Inflammatory macrophage treated with lipopolysaccharide for 4 hours (primary cell): Measurements from ENCODE around the gene MCMBP.
A peak's percentile ranks its signal among the peaks of the same experiment; 100 is the strongest.
"Not testable (repeated sequence)": the region's sequence is repeated elsewhere in the genome, so short reads cannot be mapped to it uniquely, and the experiment has no call there.

ENCODE experiments used
- DNase-seq: peaks from one replicate; pipeline ENCODE4 v3.0.0-alpha.2; 2020

Gene MCMBP

DNA sequence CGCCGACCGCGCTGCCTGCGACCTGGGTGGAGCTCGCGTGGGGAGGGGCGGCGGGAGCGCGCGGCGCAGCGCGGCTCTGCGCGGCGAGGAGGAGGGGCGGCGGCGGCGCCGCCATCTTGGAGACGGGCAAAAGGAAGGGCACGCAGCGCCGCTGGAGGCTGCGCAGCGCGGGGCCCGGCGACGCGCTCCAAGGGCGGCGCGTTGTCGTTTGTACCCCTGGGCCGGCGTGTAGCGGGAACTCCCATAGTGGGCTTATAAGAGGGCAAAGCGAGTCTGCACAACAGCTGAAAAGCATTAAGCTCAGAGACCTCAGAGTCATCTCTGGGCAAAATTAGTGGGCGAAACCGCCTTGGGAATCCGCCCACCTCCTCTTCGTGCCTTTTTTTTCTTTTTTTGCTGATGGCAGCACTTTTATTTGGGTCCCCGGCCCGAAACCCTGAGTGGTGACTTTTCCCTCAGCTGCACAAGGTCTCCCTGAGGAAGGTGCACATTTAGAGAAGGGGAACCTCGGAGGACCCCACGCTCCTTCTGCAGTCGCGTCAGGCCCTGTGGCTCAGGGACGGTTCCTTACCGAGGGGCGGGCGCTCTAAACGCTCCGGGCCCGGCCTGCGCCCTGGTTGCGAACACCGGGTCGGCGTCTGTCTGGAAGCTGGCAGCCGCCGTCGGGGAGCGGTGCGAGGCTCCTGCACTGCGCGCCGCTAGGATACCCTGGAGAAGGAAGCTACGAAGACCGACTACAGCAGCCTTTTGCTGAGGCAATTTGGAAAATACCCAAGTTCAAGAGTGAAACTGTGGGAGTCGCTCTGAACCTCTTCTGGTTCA, 428 bp upstream of the MCMBP start:
- peak; percentile 90 for DNase-seq

DNA sequence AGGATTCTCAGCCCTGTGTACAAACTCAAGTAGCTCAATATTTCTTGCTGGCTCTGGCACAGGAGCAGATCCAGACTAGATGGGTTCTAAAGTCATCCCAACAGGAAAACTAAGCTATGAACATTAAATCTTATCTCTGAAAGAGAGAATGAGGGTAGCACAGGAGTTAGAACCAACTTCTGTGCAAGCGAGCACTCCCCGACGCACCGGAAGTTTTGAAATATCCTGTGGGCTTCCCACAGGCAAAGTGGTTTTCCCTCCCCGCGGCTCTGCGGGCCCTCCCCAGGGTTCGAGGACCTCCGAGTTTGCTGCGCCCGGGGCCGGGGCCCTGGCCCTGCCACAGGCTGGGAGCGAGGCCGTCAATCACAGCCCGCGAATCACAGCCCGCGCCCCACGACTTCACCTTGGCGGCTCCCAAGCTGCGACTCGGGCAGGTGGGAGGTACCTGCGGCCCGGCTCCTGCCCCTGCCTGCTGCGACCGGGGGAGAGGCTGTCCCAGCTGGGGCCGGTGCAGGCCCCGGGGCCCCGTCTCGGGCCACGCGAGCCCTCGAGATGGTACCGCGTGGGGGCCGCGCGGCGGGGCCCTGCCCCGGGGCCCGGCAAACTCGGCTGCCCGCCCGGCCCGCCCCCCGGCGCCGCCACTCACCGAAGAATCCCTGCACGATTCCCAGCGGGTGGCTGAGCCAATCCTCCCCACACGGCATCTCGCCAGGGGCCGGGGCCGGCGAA, 598 bp downstream of the MCMBP start:
- peak; percentile 64 for DNase-seq

DNA sequence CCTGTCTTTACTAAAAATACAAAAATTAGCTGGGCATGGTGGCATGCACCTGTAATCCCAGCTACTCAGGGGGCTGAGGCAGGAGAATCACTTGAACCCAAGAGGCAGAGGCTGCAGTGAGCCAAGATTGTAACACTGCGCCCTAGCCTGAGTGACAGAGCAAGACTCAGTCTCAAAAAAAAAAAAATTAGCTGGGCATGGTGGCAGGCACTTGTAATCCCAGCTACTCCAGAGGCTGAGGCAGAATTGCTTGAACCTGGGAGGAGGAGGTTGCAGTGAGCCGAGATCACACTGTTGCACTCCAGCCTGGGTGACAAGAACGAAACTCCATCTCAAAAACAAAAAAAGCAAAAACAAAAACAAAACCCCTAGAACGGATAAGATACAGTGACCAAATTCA, 3.2 kb downstream of the MCMBP start:
- DNase-seq = not testable (repeated sequence)

DNA sequence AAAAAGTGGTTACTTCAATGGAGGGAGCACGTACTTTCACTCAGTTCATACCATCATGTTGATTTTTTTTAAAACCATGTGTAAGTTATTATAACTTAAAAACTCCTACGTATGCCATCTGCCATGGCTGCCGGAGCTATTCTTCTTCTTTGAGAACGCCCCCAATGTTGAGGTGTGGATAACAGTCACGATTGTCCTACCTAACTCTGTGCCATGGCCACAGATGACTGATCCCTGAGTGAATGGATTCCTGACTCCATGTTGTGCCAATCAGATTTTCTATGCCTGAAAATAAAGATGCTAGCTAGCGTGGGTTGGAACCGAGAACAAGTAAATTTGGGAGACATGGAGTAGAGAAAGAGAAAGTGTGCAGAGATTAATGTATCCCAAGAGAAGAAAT, 5.3 kb downstream of the MCMBP start:
- no peak for DNase-seq

DNA sequence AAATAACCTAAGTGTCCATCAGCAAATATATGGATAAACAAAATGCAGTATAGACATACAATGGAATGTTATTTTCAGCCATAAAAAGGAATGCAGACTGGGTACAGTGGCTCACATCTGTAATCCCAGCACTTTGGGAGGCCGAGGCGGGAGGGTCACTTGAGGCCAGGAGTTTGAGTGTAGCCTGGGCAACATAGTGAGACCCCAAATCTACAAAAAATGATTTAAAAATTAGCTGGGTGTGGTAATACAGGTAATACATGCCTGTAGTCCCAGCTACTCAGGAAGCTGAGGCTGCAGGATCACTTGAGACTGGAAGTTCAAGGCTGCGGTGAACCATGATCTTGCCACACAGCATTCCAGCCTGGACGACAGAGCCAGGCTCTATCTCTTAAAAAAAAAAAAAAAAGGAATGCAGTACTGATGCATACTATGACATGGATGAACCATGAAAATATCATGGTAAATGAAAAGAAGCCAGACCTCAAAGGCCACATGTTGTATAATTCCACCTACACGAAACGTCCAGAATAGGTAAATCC, 6.9 kb downstream of the MCMBP start:
- no peak for DNase-seq

DNA sequence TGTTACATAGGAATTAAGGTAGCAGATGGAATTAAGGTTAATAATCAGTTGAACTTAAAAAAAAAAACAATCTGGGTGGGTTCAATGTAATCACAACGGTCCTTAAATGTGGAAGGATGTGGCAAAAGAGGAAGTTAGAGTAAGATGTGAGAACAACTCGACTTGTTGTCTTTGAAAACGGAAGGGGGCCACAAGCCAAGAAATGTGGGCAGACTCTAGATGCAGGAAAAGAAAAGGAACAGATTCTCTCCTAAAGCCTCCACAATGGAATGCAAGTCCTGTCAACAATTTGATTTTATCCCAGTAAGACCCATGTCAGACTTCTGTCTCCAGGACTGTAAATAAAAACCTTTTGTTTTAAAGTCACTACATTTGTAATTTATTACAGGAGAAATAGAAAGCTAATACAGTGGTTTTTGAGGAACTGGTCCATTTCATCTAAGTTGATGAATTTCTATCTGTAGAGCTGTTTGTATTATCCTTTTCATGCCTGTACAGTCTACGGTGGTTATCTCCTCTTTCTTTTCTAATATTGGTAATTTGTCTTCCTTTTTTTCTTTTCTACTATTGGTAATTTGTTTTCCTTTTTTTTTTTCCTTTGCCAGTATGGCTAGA, 8.6 kb downstream of the MCMBP start:
- peak; percentile 34 for DNase-seq

DNA sequence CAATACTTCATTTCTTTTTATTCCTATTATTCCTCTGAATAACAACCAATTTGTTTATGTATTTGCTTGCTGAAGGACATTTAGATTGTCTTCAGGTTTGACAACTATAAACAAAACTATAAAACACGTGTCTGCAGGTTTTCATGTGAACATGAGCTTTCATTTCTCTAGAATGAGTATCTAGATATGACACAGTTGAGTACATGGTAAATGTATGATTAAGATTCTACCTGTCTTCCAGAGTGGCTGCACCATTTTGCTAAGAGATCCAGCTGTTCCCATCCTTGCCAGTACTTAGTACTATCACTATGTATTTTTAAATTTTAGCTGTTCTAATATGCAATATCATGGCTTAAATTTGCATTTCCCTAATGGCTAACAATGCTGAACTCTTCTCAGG, 10.1 kb downstream of the MCMBP start:
- no peak for DNase-seq

DNA sequence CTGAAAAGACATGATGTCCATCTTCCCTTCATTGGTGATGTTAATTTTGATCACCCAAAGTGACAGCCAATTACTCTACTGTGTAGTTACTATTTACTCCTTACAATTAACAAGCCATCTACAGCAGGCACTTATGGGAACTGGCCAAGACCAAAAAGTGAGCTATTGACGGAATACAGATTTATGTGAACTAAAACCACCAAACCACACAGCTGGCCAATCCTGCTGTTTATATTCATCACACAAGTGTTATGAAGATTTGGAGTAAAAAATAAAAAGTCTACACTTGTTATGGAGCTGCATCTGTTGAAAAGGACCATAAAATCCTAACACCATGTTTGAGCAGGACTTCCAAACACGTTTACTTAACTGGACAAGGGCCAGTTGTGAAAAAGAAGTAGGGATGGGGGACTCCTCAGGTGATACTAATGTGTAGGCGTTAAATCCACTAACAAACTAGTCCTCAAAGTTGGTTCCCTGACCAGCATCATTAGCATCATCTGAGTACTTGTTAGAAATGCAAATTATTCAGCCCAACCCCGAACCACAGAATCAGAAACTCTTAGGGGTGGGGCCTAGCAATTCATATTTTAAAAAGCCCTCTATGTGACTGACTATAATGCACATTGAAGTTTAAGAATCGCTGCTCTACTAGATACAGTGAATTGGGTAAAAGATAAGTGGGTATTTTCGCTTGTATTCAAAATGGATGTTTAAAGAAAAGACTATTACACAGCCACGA, 11.6 kb downstream of the MCMBP start:
- DNase-seq = no peak

DNA sequence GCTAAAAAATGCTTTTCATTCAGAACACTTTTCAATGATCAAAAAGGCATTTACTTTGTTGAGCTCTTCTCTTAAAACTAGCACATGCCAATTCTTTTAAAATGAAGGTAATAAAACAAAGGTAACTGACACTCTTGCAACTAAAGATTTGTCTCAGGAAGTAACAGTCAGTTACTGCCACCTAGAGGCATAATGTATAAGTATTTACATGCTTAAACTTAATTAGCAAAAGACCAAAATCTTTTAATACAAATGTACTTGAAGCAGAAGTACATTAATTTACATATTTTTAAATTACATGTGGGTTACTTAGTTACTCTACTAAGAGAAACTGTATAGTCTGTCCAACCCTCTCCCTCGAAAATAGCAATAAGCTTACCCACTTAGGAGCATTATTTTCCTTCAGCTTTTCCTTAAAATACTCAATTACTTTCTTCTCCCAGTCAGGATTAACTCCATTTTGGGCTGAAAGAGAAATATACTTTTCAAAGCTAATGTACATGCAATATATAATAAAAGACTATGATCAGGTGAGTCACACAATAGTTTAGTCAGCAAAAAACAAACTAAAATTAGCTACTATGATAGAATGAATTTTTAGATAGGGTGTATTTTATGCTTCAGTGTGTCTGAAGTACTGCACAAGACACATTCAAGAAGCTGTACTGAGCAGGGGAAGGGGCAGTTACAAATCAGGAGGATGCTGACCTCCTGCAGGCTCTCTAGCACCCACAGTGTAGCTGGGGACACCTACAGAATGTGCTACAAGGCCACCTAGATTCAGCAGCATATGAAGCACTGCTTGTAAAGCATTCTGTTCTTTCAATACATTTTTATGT, 13.0 kb downstream of the MCMBP start:
- DNase-seq = peak; percentile 54

DNA sequence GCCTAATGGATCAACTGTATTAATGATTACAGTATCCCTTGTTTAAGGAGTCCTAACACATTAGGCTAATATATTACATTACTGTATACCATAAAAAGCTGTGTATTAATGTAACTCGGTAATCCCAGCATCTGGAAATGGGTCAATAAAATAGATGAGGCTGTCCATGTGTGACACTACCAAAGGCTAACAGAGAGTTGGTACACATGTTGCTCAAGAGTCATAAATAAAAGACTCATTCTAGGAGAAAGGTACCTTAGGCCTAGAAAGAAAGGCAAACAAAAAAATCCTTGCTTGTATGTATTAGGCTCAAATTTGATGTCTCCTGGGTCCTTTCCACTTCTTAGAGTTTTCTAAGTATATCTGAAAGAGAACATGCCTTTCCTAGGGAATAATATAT, 14.6 kb downstream of the MCMBP start:
- DNase-seq = no peak

DNA sequence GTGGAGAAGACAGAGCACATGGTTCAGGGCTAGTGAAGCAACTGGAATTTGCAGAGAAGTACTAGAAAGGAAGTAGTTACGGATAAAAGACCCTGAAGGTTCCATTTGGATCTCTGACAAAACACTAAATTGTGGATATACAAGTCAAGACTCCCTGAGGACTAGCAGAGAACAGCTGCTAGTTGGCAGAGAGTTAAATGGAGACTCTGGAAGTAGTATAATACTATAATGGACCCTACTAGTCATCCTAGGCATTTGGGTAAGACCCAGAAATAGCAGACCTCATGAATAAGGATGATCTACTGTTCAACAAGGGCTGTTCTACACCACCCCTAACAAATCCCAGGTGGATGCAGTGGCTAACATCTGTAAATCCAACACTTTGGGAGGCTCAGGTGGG, 19.1 kb downstream of the MCMBP start:
- no peak for DNase-seq

DNA sequence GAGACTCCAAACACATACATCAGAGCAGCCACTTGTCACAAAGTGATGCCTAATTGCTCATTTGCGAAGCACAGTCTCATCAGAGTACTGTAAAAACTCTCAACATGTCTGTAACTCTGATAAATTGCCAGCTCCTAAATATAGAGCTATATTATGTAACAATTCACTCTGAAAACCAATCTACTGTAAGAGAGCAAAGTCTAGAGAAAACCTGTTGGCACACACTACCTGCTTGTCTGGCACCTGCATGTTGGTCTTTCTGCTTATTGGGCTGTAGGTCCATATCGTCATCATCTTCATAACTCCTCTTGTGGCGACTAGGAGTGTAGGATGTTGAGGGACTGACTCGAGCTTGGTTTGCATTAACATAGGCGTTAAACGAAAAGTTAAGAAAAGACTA, 19.8 kb downstream of the MCMBP start:
- no peak for DNase-seq

DNA sequence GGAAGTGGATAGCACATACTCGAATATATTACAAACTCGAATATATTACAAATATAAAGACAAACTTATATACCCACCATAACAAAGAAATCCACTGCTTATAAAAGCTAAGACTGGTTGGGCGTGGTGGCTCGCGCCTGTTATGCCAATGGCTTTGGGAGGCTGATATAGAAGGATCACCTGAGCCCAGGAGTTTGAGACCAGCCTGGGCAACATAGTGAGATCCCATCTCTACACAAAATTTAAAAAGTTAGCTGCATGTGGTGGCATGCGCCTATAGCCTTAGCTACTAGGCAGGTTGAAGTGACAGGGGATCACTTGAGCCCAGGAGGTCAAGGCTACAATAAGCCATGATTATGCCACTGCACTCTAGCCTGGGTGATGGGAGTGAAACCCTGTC, 20.4 kb downstream of the MCMBP start:
- DNase-seq = no peak

DNA sequence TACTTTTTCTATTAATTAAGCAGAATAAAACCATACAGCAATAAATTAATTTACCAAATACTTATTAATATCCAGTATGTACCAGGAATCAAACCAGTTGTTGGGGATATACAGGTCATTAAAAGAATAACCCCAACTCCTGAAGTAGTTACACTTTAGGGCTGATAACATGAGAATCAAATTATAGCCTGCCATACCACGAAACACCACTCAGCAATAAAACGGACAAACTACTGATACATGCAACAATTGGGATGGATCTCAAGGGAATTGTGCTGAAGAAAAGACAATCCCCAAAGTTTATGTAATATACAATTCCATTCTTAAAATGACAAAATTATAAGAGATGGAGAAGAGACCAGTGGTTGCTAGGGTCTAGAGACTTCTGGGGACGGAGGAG, 22.7 kb downstream of the MCMBP start:
- DNase-seq = no peak

DNA sequence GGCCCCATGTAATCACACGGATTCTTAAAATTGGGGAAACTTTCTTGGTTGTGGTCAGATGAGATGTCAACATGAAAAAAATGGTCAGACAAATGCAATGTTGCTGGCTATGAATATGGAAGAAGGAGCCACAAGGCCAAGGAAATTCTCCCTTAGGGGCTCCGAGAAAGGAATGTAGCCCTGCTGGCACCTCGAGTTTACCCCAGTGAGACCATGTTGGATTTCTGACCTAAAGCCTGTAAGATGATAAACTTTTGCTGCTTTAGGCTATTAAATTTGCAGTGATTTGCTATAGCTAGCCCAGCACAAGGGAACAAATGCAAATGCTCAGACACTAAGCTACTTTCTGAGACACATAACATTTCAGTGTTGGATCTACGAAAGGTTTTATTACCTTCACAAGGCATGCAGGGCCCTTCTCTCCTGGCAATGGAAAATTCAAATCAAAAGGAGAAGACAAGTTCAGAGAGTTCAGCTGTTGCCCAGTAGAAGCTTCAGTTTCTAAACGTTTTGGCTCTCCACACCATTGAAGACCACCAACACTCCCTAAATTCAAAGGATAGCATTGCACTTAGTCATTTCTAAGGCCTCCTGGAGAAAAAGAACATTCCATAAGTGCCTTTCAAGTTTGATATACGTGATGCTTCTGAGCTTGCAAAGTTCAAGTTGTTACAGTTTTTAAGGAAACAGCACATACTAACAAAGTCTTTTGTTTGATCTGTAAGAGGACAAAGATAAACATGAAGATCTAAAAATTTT, 23.4 kb downstream of the MCMBP start:
- no peak for DNase-seq

DNA sequence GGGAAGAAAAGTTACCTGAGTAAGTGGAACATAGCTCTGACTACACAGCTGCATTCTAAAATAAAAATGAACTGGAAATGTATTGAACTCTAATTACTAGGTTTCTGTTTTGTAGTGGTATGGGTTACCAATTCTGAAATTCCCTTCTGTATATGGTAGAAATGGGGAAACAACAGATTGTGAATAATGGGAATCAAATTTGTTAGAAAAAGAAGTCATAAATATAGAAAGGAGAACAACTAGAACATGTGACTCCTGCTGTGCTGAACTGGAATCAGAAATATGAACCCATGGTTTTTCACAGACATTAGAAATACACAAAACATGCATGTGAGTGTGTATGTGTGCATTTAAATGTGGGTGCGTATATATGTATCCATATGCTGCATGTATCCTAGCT, 27.0 kb downstream of the MCMBP start:
- peak; percentile 84 for DNase-seq

DNA sequence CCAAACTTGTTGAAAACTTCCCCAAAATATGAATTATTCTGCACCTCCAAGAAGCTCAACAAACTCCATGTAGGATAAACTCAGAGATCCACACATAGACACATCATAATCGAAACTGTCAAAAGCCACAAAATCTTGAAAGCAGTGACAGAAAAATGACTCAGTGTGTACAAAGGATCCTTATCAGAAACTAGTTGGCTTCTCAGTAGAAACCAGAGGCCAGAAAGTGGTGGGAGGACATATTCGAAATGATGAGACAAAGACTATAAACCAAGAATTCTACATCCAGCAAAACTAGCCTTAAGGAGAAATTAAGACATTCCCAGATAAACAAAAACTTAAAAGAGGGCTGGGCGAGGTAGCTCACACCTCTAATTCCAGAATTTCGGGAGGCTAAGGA, 38.5 kb downstream of the MCMBP start:
- no peak for DNase-seq

DNA sequence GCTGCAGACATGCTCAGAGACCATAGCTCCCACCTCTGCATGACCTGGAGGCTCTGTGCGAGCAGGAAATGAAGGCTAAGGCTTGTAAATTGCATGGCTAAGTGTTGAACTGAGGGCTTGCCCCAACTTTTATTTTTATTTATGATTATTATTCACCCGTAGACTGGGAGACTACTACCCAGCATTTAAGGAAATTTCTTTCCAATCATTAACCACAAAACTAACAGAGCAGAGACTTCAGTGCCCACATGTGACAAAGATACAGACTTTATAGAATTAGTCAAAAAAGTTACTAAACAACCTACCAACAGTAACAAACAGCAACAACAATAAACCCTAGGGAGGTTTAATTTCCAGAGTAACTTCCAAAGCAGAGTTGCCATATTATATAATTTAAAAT, 39.7 kb downstream of the MCMBP start:
- DNase-seq = no peak

DNA sequence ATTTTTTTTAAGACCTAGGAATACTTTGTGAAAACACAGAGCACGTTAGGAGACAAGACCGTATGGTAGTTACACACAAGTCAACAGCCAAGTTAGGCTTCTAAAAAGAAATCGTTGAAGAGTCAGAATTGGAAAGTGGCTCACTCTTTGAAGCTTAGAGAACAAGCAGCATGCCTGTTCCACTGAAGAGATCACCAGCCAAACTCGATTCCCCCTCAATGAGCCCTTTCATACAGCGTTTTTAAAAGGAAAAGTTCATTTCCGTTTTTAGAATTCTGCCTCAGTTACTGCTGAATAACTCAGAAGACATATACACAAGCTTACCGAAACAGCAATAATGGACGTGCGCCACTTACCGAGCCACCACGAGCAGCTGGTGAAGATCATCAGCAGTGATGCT, 41.0 kb downstream of the MCMBP start:
- DNase-seq = no peak

DNA sequence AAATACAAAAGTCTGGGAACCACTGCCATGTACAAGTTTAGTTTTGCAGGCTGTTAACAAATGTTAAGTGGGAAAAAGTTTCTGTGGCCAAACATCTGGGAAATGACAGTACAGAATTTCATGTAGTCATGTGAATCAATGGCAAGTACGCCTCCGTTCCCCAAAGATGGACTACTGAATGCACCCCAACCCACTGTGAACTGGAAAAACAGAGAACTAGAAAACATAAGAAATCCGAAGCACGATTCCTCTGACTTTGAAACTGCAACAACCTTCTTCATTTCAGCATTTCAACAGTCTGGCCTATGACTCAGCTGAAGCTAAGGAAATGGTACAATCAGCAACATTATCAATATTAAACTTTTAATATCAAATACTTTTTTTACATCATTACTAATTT, 41.8 kb downstream of the MCMBP start:
- peak; percentile 27 for DNase-seq

DNA sequence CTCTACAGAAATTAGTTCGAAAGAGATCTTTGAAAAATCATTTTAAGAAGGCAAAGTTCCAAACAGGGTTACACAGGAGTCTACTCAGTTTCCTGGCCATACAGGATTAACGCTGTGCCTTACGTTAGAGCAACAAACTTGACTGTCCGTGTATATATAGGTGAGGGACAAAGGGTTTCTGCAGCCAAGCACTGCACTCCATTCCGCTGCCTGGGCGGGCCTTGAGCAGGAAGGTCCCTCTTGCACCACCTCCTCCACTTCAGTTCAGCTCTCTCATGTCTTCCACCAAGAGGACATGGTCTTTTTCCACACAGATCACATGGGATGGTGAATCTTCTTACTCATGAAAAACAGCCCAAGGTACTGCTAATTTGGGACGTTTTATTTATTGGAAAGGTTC, 43.2 kb downstream of the MCMBP start:
- no peak for DNase-seq
